Endothelial cell of umbilical vein (primary cell): ENCODE results near the gene CPEB1. TPM values are rescaled to one million over a fixed set of nuclear protein-coding genes. Genes with fewer than 3 reads are reported as not detected.

Experiments used
- BruUV-seq: library from RNA; stranded (reverse); fragments of 400-500 nt; replicated peaks from 2 replicates; lab custom pipeline; 2021; lab: Mats Ljungman, UMichigan
- CTCF ChIA-PET: fragments of 300-600, 350-600 bp; sonication (Branson Sonifier 250); formaldehyde crosslinking; loops from one replicate; lab custom pipeline; 2021; ENCODE audit warnings: antibody characterized with exemption, inconsistent platforms; lab: Charles Lee
- POLR2A ChIA-PET: fragments of 300-600, 350-600 bp; sonication (Branson Sonifier 250); formaldehyde crosslinking; loops from one replicate; lab custom pipeline; 2021; ENCODE audit warnings: antibody characterized with exemption, inconsistent platforms; lab: Charles Lee
- DNase-seq: peaks from one replicate; pipeline ENCODE4 v3.0.0-alpha.2; 2011; ENCODE audit warnings: low read depth, low spot score
- FAIRE-seq: peaks from 2 replicates; lab custom pipeline; 2011; peaks lifted over from hg19 to GRCh38; lab: Jason Lieb, UNC
- H2AFZ ChIP-seq: 2 replicates; pipeline ENCODE4 v1.6.0; 2012; ENCODE audit warnings: low read depth, low read length, control low read depth, inconsistent platforms
- H3K27ac ChIP-seq: 2 replicates; pipeline ENCODE4 v1.5.1; 2011; ENCODE audit warnings: low read depth, mild to moderate bottlenecking, control low read depth, low read length, moderate library complexity; ENCODE audit not compliant: insufficient read depth
- H3K27me3 ChIP-seq, 2 experiments: 2 replicates each; pipeline versions ENCODE4 v1.6.0 to v1.6.1; 2011; ENCODE audit warnings: low read length in 2 of 2, mixed read lengths in 1 of 2; ENCODE audit not compliant: control insufficient read depth in 2 of 2, insufficient read depth in 2 of 2
- H3K36me3 ChIP-seq, 2 experiments: 2 replicates in 1 of 2; 3 replicates in 1 of 2; pipeline ENCODE4 v1.5.1; 2011; ENCODE audit warnings: low read length in 2 of 2, mild to moderate bottlenecking in 1 of 2, moderate library complexity in 1 of 2; ENCODE audit not compliant: control insufficient read depth in 2 of 2, insufficient read depth in 2 of 2; ENCODE audit errors: extremely low read depth in 1 of 2
- H3K4me1 ChIP-seq: 3 replicates; pipeline ENCODE4 v1.5.1; 2011; ENCODE audit warnings: mild to moderate bottlenecking, low read length; ENCODE audit not compliant: control insufficient read depth, insufficient read depth; ENCODE audit errors: extremely low read depth
- H3K4me2 ChIP-seq: 2 replicates; pipeline ENCODE4 v1.6.1; 2011; ENCODE audit warnings: low read length, control low read depth, mixed read lengths; ENCODE audit not compliant: insufficient read depth
- H3K4me3 ChIP-seq, 3 experiments: fragments of 200-600 bp in 1 of 3; sonication (generic), shearing (Covaris generic) in 1 of 3; replicated peaks in 1 of 3; 2 replicates each; pipeline ENCODE4 v1.5.1; 2011 to 2016; ENCODE audit warnings: control low read depth in 3 of 3, low read length in 3 of 3, mild to moderate bottlenecking in 2 of 3, inconsistent platforms in 1 of 3, low read depth in 1 of 3, moderate library complexity in 1 of 3; ENCODE audit not compliant: insufficient read depth in 1 of 3
- H3K79me2 ChIP-seq: 2 replicates; pipeline ENCODE4 v1.6.0; 2012; ENCODE audit warnings: low read length, inconsistent platforms; ENCODE audit not compliant: control insufficient read depth, insufficient read depth
- H3K9ac ChIP-seq: replicated peaks from 2 replicates; pipeline ENCODE3; 2011; ENCODE audit warnings: low read length, control low read depth; ENCODE audit not compliant: insufficient read depth; ENCODE audit errors: extremely low read depth
- H3K9me1 ChIP-seq: replicated peaks from 3 replicates; pipeline ENCODE4 v1.6.0; 2011; ENCODE audit warnings: mild to moderate bottlenecking, low read length; ENCODE audit not compliant: control insufficient read depth, insufficient read depth; ENCODE audit errors: extremely low read depth
- H3K9me3 ChIP-seq: replicated peaks from 2 replicates; pipeline ENCODE4 v1.5.1; 2012; ENCODE audit warnings: low read length, inconsistent platforms; ENCODE audit not compliant: control insufficient read depth, insufficient read depth
- H4K20me1 ChIP-seq: replicated peaks from 2 replicates; pipeline ENCODE3; 2011; ENCODE audit warnings: mild to moderate bottlenecking, low read length; ENCODE audit not compliant: control insufficient read depth, insufficient read depth; ENCODE audit errors: extremely low read depth
- EZH2 ChIP-seq: IDR thresholded peaks from 2 replicates; pipeline ENCODE4 v1.6.1; 2012; ENCODE audit warnings: borderline replicate concordance, low read depth, mild to moderate bottlenecking, moderate library complexity, low read length, inconsistent platforms; ENCODE audit not compliant: severe bottlenecking
- FOS ChIP-seq: IDR thresholded peaks from 2 replicates; pipeline ENCODE4 v1.6.1; 2011; ENCODE audit warnings: mild to moderate bottlenecking, low read length, moderate library complexity, borderline replicate concordance; ENCODE audit not compliant: insufficient read depth
- GATA2 ChIP-seq: IDR thresholded peaks from 2 replicates; pipeline ENCODE4 v1.7.0; 2011; ENCODE audit warnings: low read depth, mild to moderate bottlenecking, moderate library complexity, mixed read lengths, low read length; ENCODE audit not compliant: insufficient read length, insufficient read depth
- JUN ChIP-seq: IDR thresholded peaks from 2 replicates; pipeline ENCODE4 v1.6.1; 2011; ENCODE audit warnings: borderline replicate concordance, low read depth; ENCODE audit not compliant: insufficient read length, insufficient read depth
- MYC ChIP-seq: IDR thresholded peaks from one replicate; pipeline ENCODE4 v1.6.1; 2011; ENCODE audit warnings: mild to moderate bottlenecking, low read depth, low read length
- POLR2A ChIP-seq: IDR thresholded peaks from 2 replicates; pipeline ENCODE4 v1.6.1; 2012; ENCODE audit warnings: low read depth, mild to moderate bottlenecking, control low read depth, low read length
- POLR2AphosphoS5 ChIP-seq: IDR thresholded peaks from 2 replicates; pipeline ENCODE4 v1.6.1; 2012; ENCODE audit warnings: low read depth, mild to moderate bottlenecking, control low read depth, low read length, moderate library complexity; ENCODE audit not compliant: insufficient read depth
- dilution Hi-C: fragments of 300-500 bp; cut with MboI; formaldehyde crosslinking; loops from one replicate; pipeline ENCODE4 v1.15.0; 2019; ENCODE audit warnings: low sequenced_read_pairs; ENCODE audit not compliant: extremely low pct_ligation_motif_present
- intact Hi-C: fragments of 100-400 bp; cut with micrococcal nuclease; formaldehyde crosslinking; loops from one replicate; pipeline ENCODE4 v1.10.0; 2022
- polyA plus RNA-seq, 4 experiments: library from polyadenylated mRNA; depleted of rRNA in 3 of 4; stranded (reverse) in 3 of 4; unstranded in 1 of 4; fragments of >200 nt; gene quantifications; 2 replicates each; pipeline versions ENCODE4 v1.2.1 to v1.2.3, GENCODE V29; 2011 to 2012; ENCODE audit warnings: missing spikeins in 1 of 4
- total RNA-seq: library from RNA; stranded (reverse); gene quantifications from 2 replicates; pipeline ENCODE4 v1.2.3, GENCODE V29; 2021
- TF ChIP-seq, protein P1 (sequence below), 2 donors: IDR thresholded peaks; 1 replicate in 1 of 2; 2 replicates in 1 of 2; pipeline ENCODE4 v1.5.1; 2011; ENCODE audit warnings: low read length in 2 of 2, mild to moderate bottlenecking in 2 of 2, moderate library complexity in 2 of 2, control low read depth in 1 of 2, inconsistent platforms in 1 of 2, low read depth in 1 of 2; ENCODE audit not compliant: insufficient read depth in 1 of 2; ENCODE audit errors: extremely low read depth in 1 of 2
- TF ChIP-seq, protein P2 (sequence below): IDR thresholded peaks from 2 replicates; pipeline ENCODE4 v1.6.1; 2011; ENCODE audit not compliant: insufficient read depth, insufficient read length

CPEB1 gene
- total and polyA plus RNA-seq, 2 donors (not counting 3 experiments of a cell fraction or from before 2014, with no cell fraction given): not detected

- no peaks in the 10 kb centered on the region for H3K9me1 ChIP-seq
- intact Hi-C loops: no loop called here
These were observed 41.5 kb upstream of the CPEB1 start for GRCh38 chr15:82688691-82689090.

DNA sequence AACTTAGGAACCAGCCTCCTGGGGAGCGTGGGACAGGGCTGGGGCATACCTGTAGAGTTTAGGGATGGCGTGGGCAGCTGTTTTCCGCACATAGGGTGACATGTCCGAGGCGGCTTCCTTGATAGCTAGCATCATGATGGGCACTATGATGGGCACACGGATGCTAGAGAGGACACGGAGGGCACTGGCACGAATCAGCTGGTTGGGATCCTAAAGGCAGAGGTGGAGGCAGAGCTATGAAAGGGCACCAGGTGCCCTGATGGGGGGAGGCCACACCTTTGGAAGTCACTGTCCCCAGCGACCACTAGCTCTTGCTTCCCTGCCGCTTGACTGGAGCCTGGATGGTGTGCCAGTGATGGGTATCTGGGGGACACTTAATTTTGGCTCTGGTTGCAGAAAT lies 34.2 kb upstream of the CPEB1 start:
- CTCF ChIA-PET: interaction anchor here (1.3 kb wide), 1 partner anchor 29 kb away, joined by 4 read pairs; no protein-coding TSS in a partner anchor

More at GRCh38 chr15:82688691-82689090, 41.5 kb upstream of the CPEB1 start:
- H3K4me1 ChIP-seq: no peaks in the 10 kb centered on the region
- H3K36me3 ChIP-seq: no peaks in the 10 kb centered on the region
- no peak overlapping the region for H3K4me2 ChIP-seq
- H2AFZ ChIP-seq: no peak overlapping the region
- BruUV-seq: no TSS peak
- H3K27me3 ChIP-seq: no peaks in the 10 kb centered on the region
- no peaks in the 10 kb centered on the region for H3K79me2 ChIP-seq
- POLR2A ChIA-PET: no interaction called here
- H3K4me3 ChIP-seq: no peak overlapping the region
- H3K9ac ChIP-seq: no peak overlapping the region
- H3K27ac ChIP-seq: no peak overlapping the region
- H4K20me1 ChIP-seq: no peaks in the 10 kb centered on the region
- CTCF ChIA-PET: no interaction called here
- dilution Hi-C loops: no loop called here
- TF ChIP-seq JUN (no peak), POLR2AphosphoS5 (no peak)
- H3K9me3 ChIP-seq: no peaks in the 10 kb centered on the region
- FAIRE-seq (no peak), DNase-seq (no peak)

More for the DNA sequence above, 34.2 kb upstream of the CPEB1 start:
- FAIRE-seq (no peak), DNase-seq (no peak)
- Histone ChIP-seq H4K20me1 (no peaks in the 10 kb centered on the region), H3K36me3 (no peaks in the 10 kb centered on the region), H3K79me2 (no peaks in the 10 kb centered on the region), H3K27ac (no peak overlapping the region), H3K4me2 (no peak overlapping the region), H3K9me1 (no peaks in the 10 kb centered on the region), H3K4me1 (no peaks in the 10 kb centered on the region), H2AFZ (no peak overlapping the region), H3K27me3 (peaks cover 7 to 9% of the 10 kb centered on the region in 2 experiments), H3K9ac (no peak overlapping the region), H3K9me3 (no peaks in the 10 kb centered on the region), H3K4me3 (no peak overlapping the region)
- TF ChIP-seq JUN (no peak), MYC (no peak), POLR2A (no peak), FOS (no peak), EZH2 (no peak), POLR2AphosphoS5 (no peak), GATA2 (no peak)
- TF ChIP-seq, protein P1, sequence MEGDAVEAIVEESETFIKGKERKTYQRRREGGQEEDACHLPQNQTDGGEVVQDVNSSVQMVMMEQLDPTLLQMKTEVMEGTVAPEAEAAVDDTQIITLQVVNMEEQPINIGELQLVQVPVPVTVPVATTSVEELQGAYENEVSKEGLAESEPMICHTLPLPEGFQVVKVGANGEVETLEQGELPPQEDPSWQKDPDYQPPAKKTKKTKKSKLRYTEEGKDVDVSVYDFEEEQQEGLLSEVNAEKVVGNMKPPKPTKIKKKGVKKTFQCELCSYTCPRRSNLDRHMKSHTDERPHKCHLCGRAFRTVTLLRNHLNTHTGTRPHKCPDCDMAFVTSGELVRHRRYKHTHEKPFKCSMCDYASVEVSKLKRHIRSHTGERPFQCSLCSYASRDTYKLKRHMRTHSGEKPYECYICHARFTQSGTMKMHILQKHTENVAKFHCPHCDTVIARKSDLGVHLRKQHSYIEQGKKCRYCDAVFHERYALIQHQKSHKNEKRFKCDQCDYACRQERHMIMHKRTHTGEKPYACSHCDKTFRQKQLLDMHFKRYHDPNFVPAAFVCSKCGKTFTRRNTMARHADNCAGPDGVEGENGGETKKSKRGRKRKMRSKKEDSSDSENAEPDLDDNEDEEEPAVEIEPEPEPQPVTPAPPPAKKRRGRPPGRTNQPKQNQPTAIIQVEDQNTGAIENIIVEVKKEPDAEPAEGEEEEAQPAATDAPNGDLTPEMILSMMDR (IDR thresholded peaks at IDR 0.05; ENCODE audit: extremely low read depth in 1 of 2, insufficient read depth in 1 of 2, low read depth in 1 of 2, low read length in 2 of 2): no peak
- TF ChIP-seq, protein P2, sequence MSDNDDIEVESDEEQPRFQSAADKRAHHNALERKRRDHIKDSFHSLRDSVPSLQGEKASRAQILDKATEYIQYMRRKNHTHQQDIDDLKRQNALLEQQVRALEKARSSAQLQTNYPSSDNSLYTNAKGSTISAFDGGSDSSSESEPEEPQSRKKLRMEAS: no peak
- BruUV-seq: no TSS peak
- intact Hi-C loops: no loop called here
- dilution Hi-C loops: no loop called here
- POLR2A ChIA-PET: no interaction called here
